ENCODE results near the gene RBMS1.

Gene RBMS1

GRCh38 chr2:160493227-160494028 is at the start of gene RBMS1:
Gene RBMS1 (minus strand): TSS chr2:160493807. CDS start chr2:160493363, 444 bp downstream.
- in situ Hi-C loops (cut with MboI; ENCODE audit: low sequenced_read_pairs), result no loop called here

GRCh38 chr2:160541745-160542144 is 48.1 kb upstream of the RBMS1 start:
- in situ Hi-C loops (cut with MboI; ENCODE audit: low sequenced_read_pairs), result no loop called here

GRCh38 chr2:160538559-160539355 is 45.1 kb upstream of the RBMS1 start:
- in situ Hi-C loops (cut with MboI; ENCODE audit: low sequenced_read_pairs), result no loop called here

GRCh38 chr2:160538115-160538514 is 44.5 kb upstream of the RBMS1 start:
- in situ Hi-C loops (cut with MboI; ENCODE audit: low sequenced_read_pairs), result no loop called here

GRCh38 chr2:160534996-160535395 is 41.4 kb upstream of the RBMS1 start:
- in situ Hi-C loops (cut with MboI; ENCODE audit: low sequenced_read_pairs), result no loop called here

- in situ Hi-C loops (cut with MboI; ENCODE audit: low sequenced_read_pairs), result no loop called here
These were observed 40.6 kb upstream of the RBMS1 start for GRCh38 chr2:160534249-160534648.

GRCh38 chr2:160533482-160533881 is 39.9 kb upstream of the RBMS1 start:
- in situ Hi-C loops (cut with MboI; ENCODE audit: low sequenced_read_pairs), result no loop called here

GRCh38 chr2:160532388-160532787 is 38.8 kb upstream of the RBMS1 start:
- in situ Hi-C loops (cut with MboI; ENCODE audit: low sequenced_read_pairs), result no loop called here

GRCh38 chr2:160522951-160523710 is 29.5 kb upstream of the RBMS1 start:
- in situ Hi-C loops (cut with MboI; ENCODE audit: low sequenced_read_pairs), result no loop called here

- in situ Hi-C loops (cut with MboI; ENCODE audit: low sequenced_read_pairs), result no loop called here
These were observed 24.1 kb upstream of the RBMS1 start for GRCh38 chr2:160517731-160518130.

- in situ Hi-C loops (cut with MboI; ENCODE audit: low sequenced_read_pairs), result no loop called here
These were observed 23.1 kb upstream of the RBMS1 start for GRCh38 chr2:160516547-160517365.

GRCh38 chr2:160515120-160515519 is 21.5 kb upstream of the RBMS1 start:
- in situ Hi-C loops (cut with MboI; ENCODE audit: low sequenced_read_pairs), result no loop called here

GRCh38 chr2:160513120-160513519 is 19.5 kb upstream of the RBMS1 start:
- in situ Hi-C loops (cut with MboI; ENCODE audit: low sequenced_read_pairs), result no loop called here

- in situ Hi-C loops (cut with MboI; ENCODE audit: low sequenced_read_pairs), result no loop called here
These were observed 18.9 kb upstream of the RBMS1 start for GRCh38 chr2:160512491-160512890.

- in situ Hi-C loops (cut with MboI; ENCODE audit: low sequenced_read_pairs), result no loop called here
These were observed 17.0 kb upstream of the RBMS1 start for GRCh38 chr2:160510617-160511016.

- in situ Hi-C loops (cut with MboI; ENCODE audit: low sequenced_read_pairs), result no loop called here
These were observed 15.4 kb upstream of the RBMS1 start for GRCh38 chr2:160509016-160509415.

- in situ Hi-C loops (cut with MboI; ENCODE audit: low sequenced_read_pairs), result no loop called here
These were observed 13.9 kb upstream of the RBMS1 start for GRCh38 chr2:160507464-160507863.

GRCh38 chr2:160507046-160507407 is 13.4 kb upstream of the RBMS1 start:
- in situ Hi-C loops (cut with MboI; ENCODE audit: low sequenced_read_pairs), result no loop called here

GRCh38 chr2:160506371-160507045 is 12.9 kb upstream of the RBMS1 start:
- in situ Hi-C loops (cut with MboI; ENCODE audit: low sequenced_read_pairs), result no loop called here

GRCh38 chr2:160505256-160505655 is 11.6 kb upstream of the RBMS1 start:
- in situ Hi-C loops (cut with MboI; ENCODE audit: low sequenced_read_pairs), result no loop called here

All from hTERT RPE-1 (cell line).